NOMO-1 treated with DMSO at 0.1 percent for 48 hours (cell line): ENCODE data around the gene PKDCC.

Source experiments
- DNase-seq: peaks from one replicate; lab custom pipeline; 2025; ENCODE audit not compliant: unreplicated experiment; lab: John Stamatoyannopoulos, UW

PKDCC gene

DNA sequence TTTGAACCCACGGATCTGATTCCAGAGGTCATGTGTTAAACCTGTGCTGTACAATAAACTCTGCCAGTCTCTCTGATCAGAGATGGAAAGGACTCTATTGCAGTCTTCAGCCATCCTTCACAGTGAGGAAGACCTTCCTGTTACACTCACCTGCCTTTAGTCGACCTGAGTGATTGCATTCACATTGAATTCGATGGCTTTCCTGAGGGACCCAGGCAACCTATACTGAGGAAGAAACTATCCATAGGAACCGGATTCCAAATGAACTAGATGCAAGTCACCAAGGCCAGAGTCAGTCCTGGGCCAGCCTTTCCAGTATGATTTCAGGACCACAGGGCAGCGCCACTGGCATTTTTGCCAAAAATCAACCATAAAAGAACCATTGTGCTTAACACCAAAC lies 56.8 kb downstream of the PKDCC start:
- no peak for DNase-seq

- DNase-seq: peak; percentile 93
These were observed 57.8 kb downstream of the PKDCC start for GRCh38 chr2:42105330-42106256.

- DNase-seq: no peak
These were observed 58.5 kb downstream of the PKDCC start for GRCh38 chr2:42106257-42106816.

- DNase-seq: no peak
These were observed 59.6 kb downstream of the PKDCC start for GRCh38 chr2:42107249-42108042.
